GM12878 (cell line): ENCODE data around the gene TLCD2. TPM values are rescaled to one million over a fixed set of nuclear protein-coding genes. Genes with fewer than 3 reads are reported as not detected.

Experiments
- E2F8 ChIP-seq: fragments of 450-650 bp; IDR thresholded peaks from 2 replicates; pipeline ENCODE4 v1.6.1; 2018; ENCODE audit warnings: mild to moderate bottlenecking, low read depth, moderate library complexity; ENCODE audit not compliant: partially characterized antibody
- EGR1 ChIP-seq, 2 experiments: IDR thresholded peaks; 1 replicate in 1 of 2; 2 replicates in 1 of 2; pipeline ENCODE4 v1.6.1; 2011 to 2012; ENCODE audit warnings: low read depth in 2 of 2, low read length in 2 of 2, borderline replicate concordance in 1 of 2, mild to moderate bottlenecking in 1 of 2, moderate library complexity in 1 of 2
- GABPA ChIP-seq: IDR thresholded peaks from 2 replicates; pipeline ENCODE4 v1.6.1; 2014; ENCODE audit warnings: antibody characterized with exemption, low read depth, mild to moderate bottlenecking, inconsistent platforms
- IKZF1 ChIP-seq: fragments of 450-650 bp; conservative IDR thresholded peaks from 2 replicates; pipeline ENCODE4 v1.6.1; 2017; ENCODE audit warnings: antibody characterized with exemption, mild to moderate bottlenecking
- JUNB ChIP-seq: IDR thresholded peaks from 2 replicates; pipeline ENCODE4 v1.6.1; 2016; ENCODE audit warnings: antibody characterized with exemption, mild to moderate bottlenecking
- MXI1 ChIP-seq: fragments of 150-350 bp; IDR thresholded peaks from 2 replicates; pipeline ENCODE4 v1.6.1; 2011; ENCODE audit warnings: low read depth, mild to moderate bottlenecking, inconsistent platforms, low read length, improper control_type of control experiment
- NFXL1 ChIP-seq: fragments of 450-650 bp; IDR thresholded peaks from 2 replicates; pipeline ENCODE4 v1.6.1; 2017; ENCODE audit warnings: antibody characterized with exemption, mild to moderate bottlenecking, borderline replicate concordance
- PAX8 ChIP-seq: fragments of 450-650 bp; IDR thresholded peaks from 2 replicates; pipeline ENCODE4 v1.6.1; 2017; ENCODE audit warnings: mild to moderate bottlenecking, moderate library complexity
- RELA ChIP-seq: fragments of 450-650 bp; IDR thresholded peaks from 2 replicates; pipeline ENCODE4 v1.8.0; 2014; ENCODE audit warnings: borderline replicate concordance; ENCODE audit not compliant: partially characterized antibody
- SRF ChIP-seq, 2 experiments: IDR thresholded peaks; 2 replicates each; pipeline ENCODE4 v1.6.1; 2011; ENCODE audit warnings: low read depth in 2 of 2, low read length in 2 of 2, mild to moderate bottlenecking in 1 of 2, moderate library complexity in 1 of 2
- TCF3 ChIP-seq: IDR thresholded peaks from 2 replicates; pipeline ENCODE4 v1.6.1; 2012; ENCODE audit warnings: low read depth, mild to moderate bottlenecking, low read length, borderline replicate concordance; ENCODE audit not compliant: insufficient read depth
- USF2 ChIP-seq: IDR thresholded peaks from 2 replicates; pipeline ENCODE4 v1.6.1; 2011; ENCODE audit warnings: low read depth, low read length, improper control_type of control experiment, borderline replicate concordance
- polyA plus RNA-seq, 11 experiments: library from polyadenylated mRNA; depleted of rRNA in 4 of 11; unstranded in 6 of 11; stranded (reverse) in 5 of 11; fragments of >200 nt; fragmentation: Nextera tagmentation in 4 of 11; fragmentation: Illumina TruSeq in 1 of 11; extraction: Ambion mirVana in 4 of 11; extraction: Trizol in 1 of 11; gene quantifications; 1 replicate in 1 of 11; 2 replicates in 10 of 11; pipeline versions ENCODE4 v1.2.1 to v1.2.3, GENCODE V29; 2011 to 2016; ENCODE audit warnings: inconsistent platforms in 2 of 11, missing spikeins in 2 of 11, low read depth in 1 of 11
- total RNA-seq, 4 experiments: library from RNA; depleted of rRNA in 3 of 4; stranded (reverse); fragments of >200 nt in 3 of 4; fragmentation: Illumina TruSeq in 1 of 4; extraction: Trizol in 1 of 4; gene quantifications; 2 replicates each; pipeline versions ENCODE4 v1.2.1 to v1.2.3, GENCODE V29; 2013 to 2021
- TF ChIP-seq, protein P1 (sequence below): fragments of 450-650 bp; IDR thresholded peaks from 2 replicates; pipeline ENCODE4 v1.6.1; 2017; ENCODE audit warnings: antibody characterized with exemption, mild to moderate bottlenecking, moderate library complexity
- TF ChIP-seq, protein P2 (sequence below): IDR thresholded peaks from 2 replicates; pipeline ENCODE4 v1.6.1; 2012; ENCODE audit warnings: mild to moderate bottlenecking, low read depth, low read length
- TF ChIP-seq, protein P3 (sequence below): IDR thresholded peaks from 2 replicates; pipeline ENCODE4 v1.6.1; 2012; ENCODE audit warnings: low read depth, low read length, improper control_type of control experiment
- TF ChIP-seq, protein P4 (sequence below): fragments of 450-650 bp; IDR thresholded peaks from 2 replicates; pipeline ENCODE4 v1.6.1; 2017; ENCODE audit warnings: mild to moderate bottlenecking, low read depth, inconsistent platforms; ENCODE audit not compliant: poor library complexity, severe bottlenecking

Gene TLCD2
- total and polyA plus RNA-seq, 10 of the 15 experiments (the other 5 are each of a cell fraction or from before 2014, with no cell fraction given) = 0.02 to 0.15 (median 0.05) TPM; not detected in 2

DNA sequence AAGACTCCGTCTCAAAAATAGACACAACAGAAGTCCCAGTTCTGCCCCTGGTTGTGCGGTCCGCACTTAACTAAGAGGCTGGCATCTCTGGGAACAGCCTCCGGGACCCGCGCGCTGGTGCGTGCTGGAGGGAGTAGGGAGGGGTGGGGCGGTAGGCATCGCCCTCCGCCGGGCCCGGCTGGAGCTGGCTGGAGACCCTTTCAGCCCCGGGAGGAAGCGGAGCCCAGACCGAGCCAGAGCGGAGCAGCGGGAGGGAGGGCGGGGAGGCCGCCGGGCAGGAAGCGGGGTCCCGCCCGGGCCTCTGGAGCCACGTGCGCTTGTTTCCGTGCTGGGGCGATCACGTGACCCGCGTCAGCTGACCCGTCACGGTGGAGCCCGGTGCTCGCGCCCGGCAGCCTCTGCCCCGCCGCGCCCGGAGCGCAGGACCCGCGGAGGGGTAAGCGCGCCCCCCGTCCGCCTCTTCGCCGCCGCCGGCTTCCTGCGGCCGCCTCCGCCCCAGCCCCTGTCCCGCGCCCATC is 14.2 kb upstream of the TLCD2 start, which contains the start of gene WDR81 (continued):
- TF ChIP-seq, protein P1, sequence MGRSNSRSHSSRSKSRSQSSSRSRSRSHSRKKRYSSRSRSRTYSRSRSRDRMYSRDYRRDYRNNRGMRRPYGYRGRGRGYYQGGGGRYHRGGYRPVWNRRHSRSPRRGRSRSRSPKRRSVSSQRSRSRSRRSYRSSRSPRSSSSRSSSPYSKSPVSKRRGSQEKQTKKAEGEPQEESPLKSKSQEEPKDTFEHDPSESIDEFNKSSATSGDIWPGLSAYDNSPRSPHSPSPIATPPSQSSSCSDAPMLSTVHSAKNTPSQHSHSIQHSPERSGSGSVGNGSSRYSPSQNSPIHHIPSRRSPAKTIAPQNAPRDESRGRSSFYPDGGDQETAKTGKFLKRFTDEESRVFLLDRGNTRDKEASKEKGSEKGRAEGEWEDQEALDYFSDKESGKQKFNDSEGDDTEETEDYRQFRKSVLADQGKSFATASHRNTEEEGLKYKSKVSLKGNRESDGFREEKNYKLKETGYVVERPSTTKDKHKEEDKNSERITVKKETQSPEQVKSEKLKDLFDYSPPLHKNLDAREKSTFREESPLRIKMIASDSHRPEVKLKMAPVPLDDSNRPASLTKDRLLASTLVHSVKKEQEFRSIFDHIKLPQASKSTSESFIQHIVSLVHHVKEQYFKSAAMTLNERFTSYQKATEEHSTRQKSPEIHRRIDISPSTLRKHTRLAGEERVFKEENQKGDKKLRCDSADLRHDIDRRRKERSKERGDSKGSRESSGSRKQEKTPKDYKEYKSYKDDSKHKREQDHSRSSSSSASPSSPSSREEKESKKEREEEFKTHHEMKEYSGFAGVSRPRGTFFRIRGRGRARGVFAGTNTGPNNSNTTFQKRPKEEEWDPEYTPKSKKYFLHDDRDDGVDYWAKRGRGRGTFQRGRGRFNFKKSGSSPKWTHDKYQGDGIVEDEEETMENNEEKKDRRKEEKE = no peak; the same call in 1 of the 2 replicates
- TF ChIP-seq E2F8 = no peak
- TF ChIP-seq RELA = peak; percentile 26
- TF ChIP-seq, protein P2, sequence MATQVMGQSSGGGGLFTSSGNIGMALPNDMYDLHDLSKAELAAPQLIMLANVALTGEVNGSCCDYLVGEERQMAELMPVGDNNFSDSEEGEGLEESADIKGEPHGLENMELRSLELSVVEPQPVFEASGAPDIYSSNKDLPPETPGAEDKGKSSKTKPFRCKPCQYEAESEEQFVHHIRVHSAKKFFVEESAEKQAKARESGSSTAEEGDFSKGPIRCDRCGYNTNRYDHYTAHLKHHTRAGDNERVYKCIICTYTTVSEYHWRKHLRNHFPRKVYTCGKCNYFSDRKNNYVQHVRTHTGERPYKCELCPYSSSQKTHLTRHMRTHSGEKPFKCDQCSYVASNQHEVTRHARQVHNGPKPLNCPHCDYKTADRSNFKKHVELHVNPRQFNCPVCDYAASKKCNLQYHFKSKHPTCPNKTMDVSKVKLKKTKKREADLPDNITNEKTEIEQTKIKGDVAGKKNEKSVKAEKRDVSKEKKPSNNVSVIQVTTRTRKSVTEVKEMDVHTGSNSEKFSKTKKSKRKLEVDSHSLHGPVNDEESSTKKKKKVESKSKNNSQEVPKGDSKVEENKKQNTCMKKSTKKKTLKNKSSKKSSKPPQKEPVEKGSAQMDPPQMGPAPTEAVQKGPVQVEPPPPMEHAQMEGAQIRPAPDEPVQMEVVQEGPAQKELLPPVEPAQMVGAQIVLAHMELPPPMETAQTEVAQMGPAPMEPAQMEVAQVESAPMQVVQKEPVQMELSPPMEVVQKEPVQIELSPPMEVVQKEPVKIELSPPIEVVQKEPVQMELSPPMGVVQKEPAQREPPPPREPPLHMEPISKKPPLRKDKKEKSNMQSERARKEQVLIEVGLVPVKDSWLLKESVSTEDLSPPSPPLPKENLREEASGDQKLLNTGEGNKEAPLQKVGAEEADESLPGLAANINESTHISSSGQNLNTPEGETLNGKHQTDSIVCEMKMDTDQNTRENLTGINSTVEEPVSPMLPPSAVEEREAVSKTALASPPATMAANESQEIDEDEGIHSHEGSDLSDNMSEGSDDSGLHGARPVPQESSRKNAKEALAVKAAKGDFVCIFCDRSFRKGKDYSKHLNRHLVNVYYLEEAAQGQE = no peak
- 0 out of 3 replicates have a peak, but pooled peaks of 1 of the 2 experiments have one; percentile 26 for TF ChIP-seq EGR1 (IDR thresholded peaks at IDR 0.05; ENCODE audit: borderline replicate concordance in 1 of 2, low read depth in 2 of 2, low read length in 2 of 2)
- TF ChIP-seq SRF (IDR thresholded peaks at IDR 0.05; ENCODE audit: low read depth in 2 of 2, low read length in 2 of 2) = 0 out of 4 replicates have a peak, but pooled peaks of 1 of the 2 experiments have one; percentile 8
- TF ChIP-seq MXI1 = peak; percentile 94
- TF ChIP-seq NFXL1 = no peak; the same call in 1 of the 2 replicates
- TF ChIP-seq, protein P3, sequence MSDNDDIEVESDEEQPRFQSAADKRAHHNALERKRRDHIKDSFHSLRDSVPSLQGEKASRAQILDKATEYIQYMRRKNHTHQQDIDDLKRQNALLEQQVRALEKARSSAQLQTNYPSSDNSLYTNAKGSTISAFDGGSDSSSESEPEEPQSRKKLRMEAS = peak; percentile 98
- TF ChIP-seq GABPA = no peak
- TF ChIP-seq PAX8 = no peak
- no peak for TF ChIP-seq TCF3
- TF ChIP-seq JUNB = no peak
- TF ChIP-seq USF2 = peak; percentile 98
- TF ChIP-seq, protein P4, sequence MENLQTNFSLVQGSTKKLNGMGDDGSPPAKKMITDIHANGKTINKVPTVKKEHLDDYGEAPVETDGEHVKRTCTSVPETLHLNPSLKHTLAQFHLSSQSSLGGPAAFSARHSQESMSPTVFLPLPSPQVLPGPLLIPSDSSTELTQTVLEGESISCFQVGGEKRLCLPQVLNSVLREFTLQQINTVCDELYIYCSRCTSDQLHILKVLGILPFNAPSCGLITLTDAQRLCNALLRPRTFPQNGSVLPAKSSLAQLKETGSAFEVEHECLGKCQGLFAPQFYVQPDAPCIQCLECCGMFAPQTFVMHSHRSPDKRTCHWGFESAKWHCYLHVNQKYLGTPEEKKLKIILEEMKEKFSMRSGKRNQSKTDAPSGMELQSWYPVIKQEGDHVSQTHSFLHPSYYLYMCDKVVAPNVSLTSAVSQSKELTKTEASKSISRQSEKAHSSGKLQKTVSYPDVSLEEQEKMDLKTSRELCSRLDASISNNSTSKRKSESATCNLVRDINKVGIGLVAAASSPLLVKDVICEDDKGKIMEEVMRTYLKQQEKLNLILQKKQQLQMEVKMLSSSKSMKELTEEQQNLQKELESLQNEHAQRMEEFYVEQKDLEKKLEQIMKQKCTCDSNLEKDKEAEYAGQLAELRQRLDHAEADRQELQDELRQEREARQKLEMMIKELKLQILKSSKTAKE = no peak
- peak; percentile 81 for TF ChIP-seq IKZF1
